GM12878 (cell line): ENCODE measurements around the gene OR5B3. TPM values are rescaled to one million over a fixed set of nuclear protein-coding genes. Genes with fewer than 3 reads are reported as not detected.

Experiments
- ATAC-seq: fragments of 200-7000 bp; cut with Tn5 transposase; 3 replicates; pipeline ENCODE4 v1.9.1; 2020; ENCODE audit warnings: mild to moderate bottlenecking, moderate library complexity
- BruUV-seq: library from RNA; stranded (reverse); fragments of 400-500 nt; replicated peaks from 2 replicates; lab custom pipeline; 2021; lab: Mats Ljungman, UMichigan
- CTCF ChIA-PET: fragments of 300-600 bp; sonication (Branson Sonifier 250); formaldehyde crosslinking; extraction: SDS; loops from one replicate; lab custom pipeline; 2021; ENCODE audit warnings: inconsistent platforms; lab: Yijun Ruan, JAX
- POLR2A ChIA-PET: fragments of 350-600 bp; formaldehyde crosslinking; extraction: SDS; loops from one replicate; lab custom pipeline; 2021; ENCODE audit warnings: inconsistent platforms; lab: Charles Lee
- RAD21 ChIA-PET: fragments of 300-600 bp; sonication (Branson Sonifier 250); formaldehyde crosslinking; loops from one replicate; lab custom pipeline; 2023; ENCODE audit warnings: antibody characterized with exemption; ENCODE audit not compliant: unreplicated experiment; lab: Charles Lee
- SMC1A ChIA-PET: fragments of 300-600 bp; sonication (Branson Sonifier 250); formaldehyde crosslinking; loops from one replicate; lab custom pipeline; 2023; ENCODE audit not compliant: unreplicated experiment, uncharacterized antibody; lab: Charles Lee
- DNase-seq: peaks from one replicate; pipeline ENCODE4 v3.0.0-alpha.2; 2011; ENCODE audit warnings: low read depth, low spot score
- FAIRE-seq: peaks from 3 replicates; lab custom pipeline; 2011; peaks lifted over from hg19 to GRCh38; lab: Jason Lieb, UNC
- H2AFZ ChIP-seq: 2 replicates; pipeline ENCODE4 v1.6.0; 2011; ENCODE audit warnings: low read depth, low read length, control low read depth; ENCODE audit not compliant: control insufficient read depth
- H3K27ac ChIP-seq: 2 replicates; pipeline ENCODE4 v1.5.1; 2011; ENCODE audit warnings: control low read depth; ENCODE audit not compliant: control insufficient read depth, insufficient read depth
- H3K27me3 ChIP-seq, 2 experiments: replicated peaks in 1 of 2; 2 replicates each; pipeline versions ENCODE4 v1.6.0 to v1.6.1; 2011; ENCODE audit warnings: low read length in 1 of 2; ENCODE audit not compliant: control insufficient read depth in 2 of 2, insufficient read depth in 2 of 2
- H3K36me3 ChIP-seq, 2 experiments: 2 replicates each; pipeline ENCODE4 v1.5.1; 2011; ENCODE audit warnings: low read length in 1 of 2; ENCODE audit not compliant: control insufficient read depth in 2 of 2, insufficient read depth in 2 of 2
- H3K4me1 ChIP-seq: 2 replicates; pipeline ENCODE4 v1.6.1; 2011; ENCODE audit warnings: mild to moderate bottlenecking, low read length, moderate library complexity, mixed read lengths; ENCODE audit not compliant: control insufficient read depth, insufficient read depth
- H3K4me2 ChIP-seq: 2 replicates; pipeline ENCODE4 v1.6.0; 2011; ENCODE audit warnings: control low read depth; ENCODE audit not compliant: control insufficient read depth, insufficient read depth
- H3K4me3 ChIP-seq: fragments of 200-600 bp; sonication (generic); 2 replicates; pipeline ENCODE4 v1.5.1; 2016
- H3K79me2 ChIP-seq: 2 replicates; pipeline ENCODE4 v1.6.0; 2011; ENCODE audit warnings: low read length; ENCODE audit not compliant: control insufficient read depth, insufficient read depth
- H3K9ac ChIP-seq: 2 replicates; pipeline ENCODE4 v1.8.0; 2011; ENCODE audit warnings: low read length, control low read depth, mixed read lengths; ENCODE audit not compliant: control insufficient read depth, insufficient read depth
- H3K9me3 ChIP-seq: replicated peaks from 3 replicates; pipeline ENCODE4 v1.5.1; 2011; ENCODE audit warnings: mild to moderate bottlenecking, low read length; ENCODE audit not compliant: control insufficient read depth, insufficient read depth
- H4K20me1 ChIP-seq: 2 replicates; pipeline ENCODE4 v1.6.0; 2011; ENCODE audit not compliant: control insufficient read depth, insufficient read depth
- ASH2L ChIP-seq: fragments of 300-600, 200-600 bp; sonication (generic); IDR thresholded peaks from 2 replicates; pipeline ENCODE4 v1.6.1; 2017; ENCODE audit warnings: low read depth, mild to moderate bottlenecking, borderline replicate concordance
- CHD2 ChIP-seq: IDR thresholded peaks from 2 replicates; pipeline ENCODE4 v1.6.1; 2011; ENCODE audit warnings: low read depth, low read length, improper control_type of control experiment, borderline replicate concordance
- CREM ChIP-seq: IDR thresholded peaks from 2 replicates; pipeline ENCODE4 v1.6.1; 2014; ENCODE audit warnings: antibody characterized with exemption, low read depth
- HDGF ChIP-seq: fragments of 450-650 bp; IDR thresholded peaks from 2 replicates; pipeline ENCODE4 v1.6.1; 2016; ENCODE audit warnings: antibody characterized with exemption
- RELB ChIP-seq: fragments of 450-650 bp; IDR thresholded peaks from 2 replicates; pipeline ENCODE4 v1.6.1; 2017; ENCODE audit warnings: low read depth, mild to moderate bottlenecking, moderate library complexity
- SMC3 ChIP-seq: IDR thresholded peaks from 2 replicates; pipeline ENCODE4 v1.6.1; 2011; ENCODE audit warnings: low read length, improper control_type of control experiment, borderline replicate concordance
- ZBTB33 ChIP-seq: fragments of 450-650 bp; IDR thresholded peaks from 2 replicates; pipeline ENCODE4 v1.6.1; 2017; ENCODE audit warnings: mild to moderate bottlenecking
- ZNF207 ChIP-seq: fragments of 450-650 bp; IDR thresholded peaks from 2 replicates; pipeline ENCODE4 v1.6.1; 2014; ENCODE audit warnings: antibody characterized with exemption, mild to moderate bottlenecking, borderline replicate concordance
- ZNF217 ChIP-seq: fragments of 450-650 bp; IDR thresholded peaks from 2 replicates; pipeline ENCODE4 v1.6.1; 2017; ENCODE audit warnings: antibody characterized with exemption, mild to moderate bottlenecking
- ZNF384 ChIP-seq: IDR thresholded peaks from 2 replicates; pipeline ENCODE4 v1.6.1; 2012; ENCODE audit warnings: low read depth, mild to moderate bottlenecking, low read length, improper control_type of control experiment, borderline replicate concordance
- WGBS: methylation state at CpG from one replicate; pipeline ENCODE4 v1.1.6; 2016; ENCODE audit warnings: low lambda C conversion rate; ENCODE audit not compliant: insufficient replicate concordance, insufficient coverage; ENCODE audit errors: missing lambda C conversion rate; 5-methylcytosine and 5-hydroxymethylcytosine counted together
- in situ Hi-C: fragments of 300-500 bp; cut with MboI; formaldehyde crosslinking; loops from 9 replicates; pipeline ENCODE4 v1.14.3; 2018; ENCODE audit warnings: mixed read lengths
- intact Hi-C: fragments of 100-400 bp; cut with micrococcal nuclease; formaldehyde crosslinking; loops from one replicate; pipeline ENCODE4 v1.14.2; 2022; ENCODE audit not compliant: unreplicated experiment
- polyA plus RNA-seq, 11 experiments: library from polyadenylated mRNA; depleted of rRNA in 4 of 11; unstranded in 6 of 11; stranded (reverse) in 5 of 11; fragments of >200 nt; fragmentation: Nextera tagmentation in 4 of 11; fragmentation: Illumina TruSeq in 1 of 11; extraction: Ambion mirVana in 4 of 11; extraction: Trizol in 1 of 11; gene quantifications; 1 replicate in 1 of 11; 2 replicates in 10 of 11; pipeline versions ENCODE4 v1.2.1 to v1.2.3, GENCODE V29; 2011 to 2016; ENCODE audit warnings: inconsistent platforms in 2 of 11, missing spikeins in 2 of 11, low read depth in 1 of 11
- total RNA-seq, 4 experiments: library from RNA; depleted of rRNA in 3 of 4; stranded (reverse); fragments of >200 nt in 3 of 4; fragmentation: Illumina TruSeq in 1 of 4; extraction: Trizol in 1 of 4; gene quantifications; 2 replicates each; pipeline versions ENCODE4 v1.2.1 to v1.2.3, GENCODE V29; 2013 to 2021
- TF ChIP-seq, protein P1 (sequence below): fragments of 450-650 bp; IDR thresholded peaks from 2 replicates; pipeline ENCODE4 v1.6.1; 2018; ENCODE audit warnings: mild to moderate bottlenecking, low read depth, moderate library complexity; ENCODE audit not compliant: partially characterized antibody
- TF ChIP-seq, protein P2 (sequence below): IDR thresholded peaks from 2 replicates; pipeline ENCODE4 v1.6.1; 2012; ENCODE audit warnings: low read length, inconsistent platforms

Gene OR5B3
- total and polyA plus RNA-seq, 10 of the 15 experiments (the other 5 are each of a cell fraction or from before 2014, with no cell fraction given): not detected

DNA sequence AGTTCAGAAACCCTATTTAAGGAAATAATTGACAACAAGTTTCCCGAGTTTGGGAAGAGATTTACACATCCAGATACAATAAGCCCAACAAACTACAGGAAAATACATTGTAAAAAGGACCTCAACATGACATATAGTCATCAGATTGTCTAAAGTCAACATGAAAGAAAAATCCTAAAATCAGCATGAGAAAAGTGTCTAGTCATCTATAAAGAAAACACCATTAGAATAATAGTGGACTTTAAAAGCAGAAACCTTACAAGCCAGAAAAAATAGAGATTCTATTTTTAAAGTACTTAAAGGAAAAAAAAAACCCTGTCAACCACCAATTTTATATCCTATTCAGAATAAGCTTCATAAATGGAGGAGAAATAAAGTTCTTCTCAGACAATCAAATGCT is 22.6 kb upstream of the OR5B3 start:
- ChIA-PET CTCF (no interaction called here), POLR2A (no interaction called here), SMC1A (interaction anchor here (0.7 kb wide), 1 partner anchor 81 kb away, joined by 4 read pairs; no protein-coding TSS in a partner anchor), RAD21 (no interaction called here)
- no peak overlapping the region for H3K4me3 ChIP-seq
- no peaks in the 10 kb centered on the region for H3K36me3 ChIP-seq
- no TSS peak for BruUV-seq
- no peak for ATAC-seq
- H3K9ac ChIP-seq: no peak overlapping the region
- H2AFZ ChIP-seq: no peak overlapping the region
- no peak for FAIRE-seq
- intact Hi-C loops (no loop called here), in situ Hi-C loops (no loop called here)
- TF ChIP-seq ASH2L (no peak), ZBTB33 (no peak), ZNF384 (no peak), CREM (no peak), ZNF217 (no peak), CHD2 (no peak), ZNF207 (no peak), SMC3 (no peak), HDGF (no peak), RELB (no peak)
- TF ChIP-seq, protein P1, sequence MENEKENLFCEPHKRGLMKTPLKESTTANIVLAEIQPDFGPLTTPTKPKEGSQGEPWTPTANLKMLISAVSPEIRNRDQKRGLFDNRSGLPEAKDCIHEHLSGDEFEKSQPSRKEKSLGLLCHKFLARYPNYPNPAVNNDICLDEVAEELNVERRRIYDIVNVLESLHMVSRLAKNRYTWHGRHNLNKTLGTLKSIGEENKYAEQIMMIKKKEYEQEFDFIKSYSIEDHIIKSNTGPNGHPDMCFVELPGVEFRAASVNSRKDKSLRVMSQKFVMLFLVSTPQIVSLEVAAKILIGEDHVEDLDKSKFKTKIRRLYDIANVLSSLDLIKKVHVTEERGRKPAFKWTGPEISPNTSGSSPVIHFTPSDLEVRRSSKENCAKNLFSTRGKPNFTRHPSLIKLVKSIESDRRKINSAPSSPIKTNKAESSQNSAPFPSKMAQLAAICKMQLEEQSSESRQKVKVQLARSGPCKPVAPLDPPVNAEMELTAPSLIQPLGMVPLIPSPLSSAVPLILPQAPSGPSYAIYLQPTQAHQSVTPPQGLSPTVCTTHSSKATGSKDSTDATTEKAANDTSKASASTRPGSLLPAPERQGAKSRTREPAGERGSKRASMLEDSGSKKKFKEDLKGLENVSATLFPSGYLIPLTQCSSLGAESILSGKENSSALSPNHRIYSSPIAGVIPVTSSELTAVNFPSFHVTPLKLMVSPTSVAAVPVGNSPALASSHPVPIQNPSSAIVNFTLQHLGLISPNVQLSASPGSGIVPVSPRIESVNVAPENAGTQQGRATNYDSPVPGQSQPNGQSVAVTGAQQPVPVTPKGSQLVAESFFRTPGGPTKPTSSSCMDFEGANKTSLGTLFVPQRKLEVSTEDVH: no peak
- TF ChIP-seq, protein P2, sequence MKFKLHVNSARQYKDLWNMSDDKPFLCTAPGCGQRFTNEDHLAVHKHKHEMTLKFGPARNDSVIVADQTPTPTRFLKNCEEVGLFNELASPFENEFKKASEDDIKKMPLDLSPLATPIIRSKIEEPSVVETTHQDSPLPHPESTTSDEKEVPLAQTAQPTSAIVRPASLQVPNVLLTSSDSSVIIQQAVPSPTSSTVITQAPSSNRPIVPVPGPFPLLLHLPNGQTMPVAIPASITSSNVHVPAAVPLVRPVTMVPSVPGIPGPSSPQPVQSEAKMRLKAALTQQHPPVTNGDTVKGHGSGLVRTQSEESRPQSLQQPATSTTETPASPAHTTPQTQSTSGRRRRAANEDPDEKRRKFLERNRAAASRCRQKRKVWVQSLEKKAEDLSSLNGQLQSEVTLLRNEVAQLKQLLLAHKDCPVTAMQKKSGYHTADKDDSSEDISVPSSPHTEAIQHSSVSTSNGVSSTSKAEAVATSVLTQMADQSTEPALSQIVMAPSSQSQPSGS: no peak
- H3K4me1 ChIP-seq: no peaks in the 10 kb centered on the region
- H3K27ac ChIP-seq: no peak overlapping the region
- WGBS: 0% methylated on average over 1 of the region's 1 CpG
- H3K9me3 ChIP-seq: no peaks in the 10 kb centered on the region
- H3K79me2 ChIP-seq: no peaks in the 10 kb centered on the region
- DNase-seq: no peak
- no peaks in the 10 kb centered on the region for H3K27me3 ChIP-seq
- H4K20me1 ChIP-seq: no peaks in the 10 kb centered on the region
- H3K4me2 ChIP-seq: no peak overlapping the region
